Psoas muscle (tissue), 8 donors: ENCODE measurements around the gene PRKCH. TPM values are rescaled to one million over a fixed set of nuclear protein-coding genes. Genes with fewer than 3 reads are reported as not detected.

Experiments used
- ATAC-seq, 4 donors: fragments of 200-7000 bp; cut with Tn5 transposase; one replicate each; pipeline ENCODE4 v1.9.1; 2020; ENCODE audit warnings: moderate library complexity in 3 of 4, mild to moderate bottlenecking in 2 of 4
- DNase-seq, 2 donors: peaks; one replicate each; pipeline ENCODE4 v3.0.0-alpha.2; 2020
- H3K27ac ChIP-seq: fragments of 200-600 bp; one replicate; pipeline ENCODE4 v1.8.0; 2022
- H3K27me3 ChIP-seq, 3 donors: fragments of 200-600 bp in 1 of 3; one replicate each; pipeline versions ENCODE4 v1.6.1 to v1.8.0; 2013 to 2022; ENCODE audit warnings: low read length in 2 of 3, mild to moderate bottlenecking in 2 of 3, moderate library complexity in 1 of 3; ENCODE audit not compliant: insufficient read depth in 3 of 3
- H3K36me3 ChIP-seq, 2 donors: fragments of 200-600 bp in 1 of 2; one replicate each; pipeline versions ENCODE4 v1.6.1 to v1.8.0; 2013 to 2022; ENCODE audit warnings: low read depth in 1 of 2, mild to moderate bottlenecking in 1 of 2, moderate library complexity in 1 of 2; ENCODE audit not compliant: insufficient read depth in 1 of 2
- H3K4me1 ChIP-seq: fragments of 200-600 bp; one replicate; pipeline ENCODE4 v1.8.0; 2022
- H3K4me3 ChIP-seq: fragments of 200-600 bp; one replicate; pipeline ENCODE4 v1.8.0; 2022; ENCODE audit warnings: mild to moderate bottlenecking
- H3K9me3 ChIP-seq: fragments of 200-600 bp; one replicate; pipeline ENCODE4 v1.8.0; 2022
- CTCF ChIP-seq: fragments of 200-600 bp; IDR thresholded peaks from one replicate; pipeline ENCODE4 v1.8.0; 2022; ENCODE audit warnings: antibody characterized with exemption
- WGBS, 3 donors: extraction: QIAGEN DNeasy Blood & Tissue Kit; methylation state at CpG; one replicate each; pipeline versions ENCODE4 v1.1.6 to v1.1.7; 2013; 5-methylcytosine and 5-hydroxymethylcytosine counted together
- intact Hi-C, 2 donors: fragments of 100-400 bp; cut with DNase I; formaldehyde crosslinking; loops; one replicate each; pipeline versions ENCODE4 v1.11.0 to v1.14.2; 2022
- polyA plus RNA-seq, 3 donors: library from polyadenylated mRNA; stranded (reverse); fragments of 200-250 nt; gene quantifications; one replicate each; pipeline ENCODE4 v1.2.3, GENCODE V29; 2013
- total RNA-seq, 4 donors: library from RNA; stranded (reverse); fragmentation: NEBNext Ultra II Directional in 2 of 4; extraction: Animal tissue kit (Norgen Biotek cat#: 25700) in 2 of 4; gene quantifications; one replicate each; pipeline versions ENCODE4 v1.2.1 to v1.2.4, GENCODE V29; 2021 to 2023
- donor health status: healthy with polysubstance abuse.
- donor health status: DM: no; HTN: no; CAD: no; lungs with moderate emphysema.
- donor health status: Bipolar disorder and iron deficiency.
- donor health status: healthy.
- donor health status: DM: yes; HTN: yes; CAD: no.
- donor health status: DM: no; HTN: no; CAD: no.
- donor health status: DM: no; HTN: no; CAD: no.
- donor health status: DM: yes; HTN: yes; CAD: no.

Gene PRKCH
- total and polyA plus RNA-seq, 7 donors, result 5.9 to 17.9 (median 11.1) TPM

- Histone ChIP-seq H3K4me3 (peak overlapping the region; percentile 13), H3K36me3 (no peaks in the 10 kb centered on the region), H3K9me3 (no peaks in the 10 kb centered on the region), H3K4me1 (peaks cover 26% of the 10 kb centered on the region), H3K27me3 (no peaks in the 10 kb centered on the region), H3K27ac (peak overlapping the region; percentile 65)
- no peak for TF ChIP-seq CTCF
- DNase-seq, result no peak
- 46 to 58% (median 48%) methylated on average over 7 of the region's 7 CpGs for whole genome bisulfite sequencing, 3 donors
- ATAC-seq, result peak; percentile 71 to 87 (median 74)
- intact Hi-C loops, result no loop called here
Measured at GRCh38 chr14:61344437-61345150, 23.2 kb downstream of the PRKCH start.

- Histone ChIP-seq H3K9me3 (no peaks in the 10 kb centered on the region), H3K36me3 (no peaks in the 10 kb centered on the region), H3K27me3 (no peaks in the 10 kb centered on the region), H3K4me3 (peak overlapping the region; percentile 13), H3K4me1 (peaks cover 26% of the 10 kb centered on the region), H3K27ac (no peak overlapping the region)
- no peak for ATAC-seq
- WGBS, 3 donors, result 64 to 69% (median 64%) methylated on average over 2 of the region's 2 CpGs
- DNase-seq, result no peak
- intact Hi-C loops, result no loop called here
- no peak for TF ChIP-seq CTCF
Measured at GRCh38 chr14:61345151-61345482, 23.7 kb downstream of the PRKCH start.

GRCh38 chr14:61346221-61346620 lies 24.8 kb downstream of the PRKCH start:
- WGBS, 3 donors, result 47 to 64% (median 61%) methylated on average over 2 of the region's 2 CpGs
- Histone ChIP-seq H3K4me3 (no peak overlapping the region), H3K27ac (no peak overlapping the region), H3K9me3 (no peaks in the 10 kb centered on the region), H3K4me1 (peaks cover 29% of the 10 kb centered on the region), H3K27me3 (no peaks in the 10 kb centered on the region), H3K36me3 (no peaks in the 10 kb centered on the region)
- ATAC-seq (no peak), DNase-seq (no peak)
- intact Hi-C loops, result no loop called here
- TF ChIP-seq CTCF, result no peak

GRCh38 chr14:61346793-61347192 lies 25.4 kb downstream of the PRKCH start:
- no peak for ATAC-seq

More at GRCh38 chr14:61346793-61347192, 25.4 kb downstream of the PRKCH start:
- 72 to 76% (median 76%) methylated on average over 4 of the region's 4 CpGs for WGBS, 3 donors
- H3K27me3 ChIP-seq, result no peaks in the 10 kb centered on the region
- intact Hi-C loops, result no loop called here
- H3K36me3 ChIP-seq, result no peaks in the 10 kb centered on the region
- no peak for DNase-seq
- TF ChIP-seq CTCF, result no peak
- no peaks in the 10 kb centered on the region for H3K9me3 ChIP-seq
- H3K4me3 ChIP-seq, result no peak overlapping the region
- no peak overlapping the region for H3K27ac ChIP-seq
- H3K4me1 ChIP-seq, result peaks cover 29% of the 10 kb centered on the region
